ENCODE measurements around the gene NPHP1.
"Not testable (repeated sequence)": the region's sequence is repeated elsewhere in the genome, so short reads cannot be mapped to it uniquely, and the experiment has no call there.

The NPHP1 gene

DNA sequence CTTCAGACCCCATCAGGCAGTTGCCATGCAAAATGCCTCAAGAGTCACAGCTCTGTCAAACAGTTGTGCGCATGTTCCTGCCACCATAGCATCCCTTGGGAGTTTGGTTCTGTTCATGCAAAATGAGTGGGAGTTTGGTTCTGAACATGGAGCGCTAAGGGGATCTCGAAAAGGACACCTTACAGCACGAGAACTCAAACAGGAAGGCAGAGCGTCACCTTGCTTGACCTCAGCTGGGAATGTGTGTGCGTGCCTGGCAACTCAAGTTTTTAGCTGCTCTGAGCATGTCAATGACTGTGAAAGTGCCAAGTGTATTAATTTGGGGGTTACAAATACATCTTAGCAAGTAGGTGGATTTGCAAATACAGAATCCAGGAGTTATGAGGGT, 105.8 kb downstream of the NPHP1 start:
- TF ChIP-seq ZNF274 (IDR thresholded peaks at IDR 0.05; ENCODE audit: low read depth, low read length) = no peak
- no peak overlapping the region for H3K4me3 ChIP-seq (ENCODE audit: low read length)

DNA sequence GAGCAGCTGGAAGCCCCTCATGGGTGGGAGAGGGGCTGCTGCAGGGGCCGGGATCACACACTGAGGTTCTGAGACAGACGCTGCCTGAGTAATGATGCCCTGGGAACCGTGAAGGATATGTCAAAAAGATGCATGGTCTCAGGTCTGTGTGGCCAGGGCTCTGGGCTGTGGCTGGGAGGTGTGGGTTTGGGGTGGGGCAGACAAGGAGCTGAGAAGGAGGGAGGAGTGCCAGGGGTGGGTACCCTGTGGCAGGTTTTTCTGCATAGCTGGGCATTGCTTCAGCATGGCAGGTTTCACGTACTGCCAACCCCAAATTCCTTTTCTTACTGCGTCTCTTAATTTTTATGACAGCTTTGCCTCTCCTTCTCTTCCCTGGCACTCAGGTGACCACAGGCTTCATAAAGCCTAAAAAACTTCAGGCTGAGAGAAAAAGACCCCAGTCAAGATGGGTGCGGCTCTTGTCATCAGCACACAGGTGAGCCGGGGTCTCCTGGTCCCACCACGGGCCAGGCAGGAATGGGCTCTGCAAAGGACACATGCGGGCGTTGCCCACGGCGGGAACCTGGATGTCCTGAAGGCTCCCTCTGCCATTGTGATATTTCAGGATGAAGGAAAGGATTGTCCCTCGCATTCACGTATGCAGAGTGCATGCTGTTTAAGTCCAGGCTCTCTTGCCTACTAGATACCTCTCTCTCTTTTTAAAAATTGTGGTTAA, 107.2 kb downstream of the NPHP1 start:
- TF ChIP-seq ZNF274 (IDR thresholded peaks at IDR 0.05; ENCODE audit: low read depth, low read length) = no peak
- H3K4me3 ChIP-seq (ENCODE audit: low read length) = no peak overlapping the region

DNA sequence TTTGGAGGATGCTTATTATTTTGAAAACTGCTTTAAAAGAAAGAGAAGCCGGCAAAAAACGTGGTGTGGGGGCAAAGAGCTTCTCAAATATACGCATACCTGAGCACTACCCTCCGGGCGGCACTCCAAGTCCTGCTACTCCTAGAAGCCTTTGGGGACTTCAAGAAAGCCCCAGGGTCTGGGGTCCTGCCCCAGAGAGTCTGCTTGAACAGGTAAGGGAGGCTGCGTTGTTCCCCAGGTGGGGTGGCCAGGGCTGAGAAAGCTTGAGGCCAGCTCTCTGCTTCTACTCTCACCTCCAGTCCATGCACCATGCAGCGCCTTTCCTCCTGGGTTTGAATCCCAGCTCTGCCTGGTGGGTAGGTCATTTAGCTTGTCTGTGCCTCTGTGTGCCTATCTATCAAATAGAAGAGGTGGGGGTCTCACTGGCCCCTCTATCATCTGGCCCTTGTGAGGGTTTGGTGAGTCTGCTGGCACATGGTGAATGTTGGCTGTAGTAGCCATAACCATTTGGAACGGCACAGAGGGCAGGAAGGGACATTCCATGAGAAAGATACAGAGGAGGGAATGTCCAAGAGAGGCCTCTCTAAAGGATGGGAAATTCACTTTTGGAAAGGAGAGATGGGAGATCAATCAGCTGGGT, 108.7 kb downstream of the NPHP1 start:
- no peak for TF ChIP-seq ZNF274 (IDR thresholded peaks at IDR 0.05; ENCODE audit: low read depth, low read length)
- H3K4me3 ChIP-seq (ENCODE audit: low read length) = no peak overlapping the region

DNA sequence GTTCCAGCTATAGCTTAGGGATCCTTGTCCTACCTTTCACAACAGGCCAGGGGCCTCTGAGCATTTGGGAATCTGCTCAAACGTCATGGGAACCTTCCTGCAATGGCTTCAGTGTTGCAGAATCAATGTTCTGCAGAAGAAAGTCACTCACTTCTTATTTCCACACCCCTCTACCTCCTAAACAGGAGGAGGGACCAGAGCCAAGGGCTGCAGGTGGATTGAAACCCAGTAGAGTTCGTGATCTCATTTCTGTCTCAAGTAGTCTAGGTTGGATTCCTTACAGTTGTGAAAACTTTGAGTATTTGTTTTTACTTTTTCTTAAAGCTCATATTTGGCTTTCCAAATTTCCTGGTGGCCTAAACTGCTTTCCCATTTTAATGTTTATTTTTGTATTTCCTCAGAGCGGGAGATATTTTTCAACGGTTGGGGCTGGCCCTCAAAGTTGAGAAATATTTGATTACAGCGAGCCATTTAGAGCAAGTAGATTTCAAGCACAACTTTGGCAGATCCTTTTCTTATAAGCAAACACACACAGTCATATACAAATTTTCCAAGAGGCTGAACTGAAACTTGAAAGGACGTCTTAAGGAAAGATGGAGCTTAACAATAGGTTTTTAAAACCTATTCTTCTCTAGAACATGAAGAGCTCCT, 109.8 kb downstream of the NPHP1 start:
- H3K4me3 ChIP-seq (ENCODE audit: low read length) = not testable (repeated sequence)

DNA sequence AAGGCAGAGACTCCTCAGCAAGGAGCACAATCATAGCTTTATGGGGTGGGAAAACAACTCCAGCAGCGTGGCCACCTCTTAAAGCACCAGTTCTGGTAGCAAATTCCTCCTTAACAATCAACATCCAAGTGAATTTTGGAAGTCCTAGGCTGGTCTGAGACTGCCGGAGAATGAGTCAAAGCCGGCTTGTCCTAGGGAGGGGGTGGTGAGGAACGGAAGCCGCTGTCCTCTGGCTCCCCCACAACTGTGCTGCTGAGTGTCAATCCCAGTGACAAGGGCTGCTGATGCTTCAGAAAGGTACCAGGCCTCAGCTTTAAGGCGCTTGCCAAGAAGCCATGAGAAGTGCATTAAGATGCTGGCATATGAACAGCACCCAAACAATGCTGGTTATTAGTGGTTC, 110.9 kb downstream of the NPHP1 start:
- not testable (repeated sequence) for H3K4me3 ChIP-seq (ENCODE audit: low read length)

DNA sequence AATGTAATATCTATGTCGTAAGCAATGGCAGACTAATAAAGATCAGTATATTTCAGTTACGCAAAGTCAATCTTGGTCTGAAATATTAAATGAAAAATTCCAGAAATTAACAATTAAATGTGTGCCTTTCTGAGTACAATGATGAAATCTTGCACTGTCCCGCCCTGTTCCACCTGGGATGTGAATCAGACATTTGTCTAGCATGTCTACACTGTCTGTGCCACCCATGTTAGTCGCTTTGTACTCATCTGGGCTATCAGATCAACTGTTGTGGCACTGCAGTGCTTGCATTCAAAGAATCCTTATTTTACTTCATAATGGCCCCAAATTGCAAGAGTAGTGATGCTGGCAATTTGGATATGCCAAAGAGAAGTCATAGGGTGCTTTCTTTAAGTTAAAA, 114.6 kb downstream of the NPHP1 start:
- not testable (repeated sequence) for H3K4me3 ChIP-seq (ENCODE audit: low read length)

DNA sequence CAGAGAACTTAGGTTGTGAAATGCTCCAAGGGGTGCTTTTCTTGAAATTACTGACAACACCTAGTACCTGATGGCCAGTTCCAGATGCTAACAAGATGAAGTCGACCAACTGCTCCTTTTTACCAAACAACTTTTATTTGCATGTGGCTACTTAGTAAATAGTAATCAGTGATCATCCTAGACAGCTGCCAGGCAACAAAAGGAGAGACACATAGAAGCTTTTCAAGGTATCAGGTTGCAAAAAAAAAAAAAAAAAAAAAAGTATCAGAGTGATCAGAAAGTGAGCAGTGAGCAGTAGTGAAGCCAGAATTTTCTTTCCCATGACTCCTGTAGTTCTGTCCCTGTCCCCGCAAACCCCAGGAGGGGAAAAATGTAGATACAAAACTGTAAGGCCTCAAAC, 121.1 kb downstream of the NPHP1 start:
- H3K4me3 ChIP-seq (ENCODE audit: low read length) = not testable (repeated sequence)

DNA sequence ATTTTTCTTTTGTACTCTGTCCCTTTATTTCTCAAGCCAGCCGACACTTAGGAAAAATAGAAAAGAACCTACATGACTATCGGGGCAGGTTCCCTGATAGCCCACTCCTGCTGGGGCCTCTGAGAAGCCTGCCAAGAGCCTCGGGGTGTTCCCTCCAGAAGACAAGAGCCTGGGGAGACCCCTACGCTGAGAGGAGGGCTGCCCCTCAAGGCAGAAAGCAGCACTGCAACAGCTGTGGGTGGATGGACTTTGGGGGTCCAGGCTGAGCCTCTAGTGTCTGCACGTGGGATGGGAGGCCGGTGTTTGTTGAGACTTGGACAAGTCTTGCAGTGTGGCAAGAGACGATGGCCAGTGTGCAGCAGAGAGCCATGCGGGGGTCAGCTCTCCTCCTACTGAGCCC, 121.7 kb downstream of the NPHP1 start:
- H3K4me3 ChIP-seq (ENCODE audit: low read length) = not testable (repeated sequence)

DNA sequence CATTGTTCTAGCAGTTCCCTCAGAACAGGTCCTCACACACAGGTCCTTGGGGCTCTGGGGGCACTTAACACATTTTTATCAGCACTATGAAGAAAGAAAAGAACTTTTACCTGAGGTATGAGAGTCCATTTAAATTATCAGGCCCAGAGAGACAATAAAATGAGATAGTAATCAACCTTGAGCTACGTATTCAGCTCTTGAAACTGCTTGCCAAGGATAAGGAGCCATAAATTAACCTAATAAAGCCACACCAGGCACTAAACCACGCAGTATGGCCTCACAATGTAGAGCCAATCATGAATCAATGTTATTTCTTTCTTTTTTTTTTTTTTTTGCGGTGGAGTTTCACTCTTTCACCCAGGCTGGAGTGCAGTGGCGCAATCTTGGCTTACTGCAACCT, 126.7 kb downstream of the NPHP1 start:
- H3K4me3 ChIP-seq (ENCODE audit: low read length) = not testable (repeated sequence)

DNA sequence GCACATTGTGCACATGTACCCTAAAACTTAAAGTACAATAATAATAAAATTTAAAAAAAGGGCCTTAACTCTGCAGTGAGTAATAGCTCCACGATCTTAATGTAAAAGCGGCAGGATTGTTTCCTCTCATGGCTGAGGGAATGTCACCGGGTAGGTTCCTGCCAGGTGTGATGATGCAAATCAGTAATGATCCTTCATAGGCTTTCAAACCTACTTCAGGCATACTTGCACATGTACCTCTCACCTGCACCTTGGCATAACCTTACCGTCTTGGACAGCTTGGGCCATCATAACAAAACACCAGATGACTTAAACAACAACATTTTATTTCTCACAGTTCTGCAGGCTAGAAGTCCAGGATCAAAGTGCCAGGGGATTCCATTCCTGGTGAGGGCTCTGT, 128.9 kb downstream of the NPHP1 start:
- not testable (repeated sequence) for H3K4me3 ChIP-seq (ENCODE audit: low read length)

Measured in GM08714 (cell line).